Keratinocyte (primary cell): ENCODE results near the gene AGAP1. TPM values are rescaled to one million over a fixed set of nuclear protein-coding genes. Genes with fewer than 3 reads are reported as not detected.

Source experiments
- DNase-seq: peaks from one replicate; pipeline ENCODE4 v3.0.0-alpha.2; 2011; ENCODE audit warnings: low read depth, missing footprints, low spot score
- FAIRE-seq: peaks from 2 replicates; lab custom pipeline; 2011; peaks lifted over from hg19 to GRCh38; lab: Jason Lieb, UNC
- H2AFZ ChIP-seq: 2 replicates; pipeline ENCODE4 v1.6.0; 2012; ENCODE audit warnings: low read length, control low read depth, inconsistent platforms; ENCODE audit not compliant: control insufficient read depth
- H3K27ac ChIP-seq: 2 replicates; pipeline ENCODE4 v1.5.1; 2011; ENCODE audit warnings: low read length; ENCODE audit not compliant: control insufficient read depth, insufficient read depth
- H3K27me3 ChIP-seq: 3 replicates; pipeline ENCODE4 v1.6.0; 2011; ENCODE audit warnings: low read length; ENCODE audit not compliant: control insufficient read depth, insufficient read depth; ENCODE audit errors: extremely low read depth
- H3K36me3 ChIP-seq, 2 experiments: 2 replicates in 1 of 2; 3 replicates in 1 of 2; pipeline ENCODE4 v1.5.1; 2011; ENCODE audit warnings: low read length in 2 of 2, mild to moderate bottlenecking in 1 of 2; ENCODE audit not compliant: control insufficient read depth in 2 of 2, insufficient read depth in 2 of 2; ENCODE audit errors: extremely low read depth in 1 of 2
- H3K4me1 ChIP-seq: 3 replicates; pipeline ENCODE4 v1.5.1; 2011; ENCODE audit warnings: low read length; ENCODE audit not compliant: control insufficient read depth, insufficient read depth; ENCODE audit errors: extremely low read depth
- H3K4me2 ChIP-seq: 3 replicates; pipeline ENCODE4 v1.6.0; 2011; ENCODE audit warnings: low read depth, low read length; ENCODE audit not compliant: control insufficient read depth, insufficient read depth; ENCODE audit errors: extremely low read depth
- H3K4me3 ChIP-seq, 3 experiments: fragments of 200-600 bp in 1 of 3; sonication (generic) in 1 of 3; 2 replicates in 2 of 3; 3 replicates in 1 of 3; pipeline ENCODE4 v1.5.1; 2011 to 2016; ENCODE audit warnings: low read length in 3 of 3, mild to moderate bottlenecking in 3 of 3, control low read depth in 2 of 3, inconsistent platforms in 1 of 3, low read depth in 1 of 3, mixed read lengths in 1 of 3, mixed run types in 1 of 3, moderate library complexity in 1 of 3; ENCODE audit not compliant: control insufficient read depth in 2 of 3, insufficient read depth in 2 of 3; ENCODE audit errors: extremely low read depth in 1 of 3
- H3K79me2 ChIP-seq: 2 replicates; pipeline ENCODE4 v1.6.0; 2012; ENCODE audit warnings: low read length; ENCODE audit not compliant: control insufficient read depth, insufficient read depth
- H3K9ac ChIP-seq: 3 replicates; pipeline ENCODE4 v1.6.0; 2011; ENCODE audit warnings: low read length; ENCODE audit not compliant: control insufficient read depth, insufficient read depth; ENCODE audit errors: extremely low read depth
- H3K9me1 ChIP-seq: 3 replicates; pipeline ENCODE4 v1.6.0; 2011; ENCODE audit warnings: low read length; ENCODE audit not compliant: control insufficient read depth, insufficient read depth; ENCODE audit errors: extremely low read depth
- H3K9me3 ChIP-seq: 2 replicates; pipeline ENCODE4 v1.5.1; 2012; ENCODE audit warnings: low read depth, low read length; ENCODE audit not compliant: control insufficient read depth
- H4K20me1 ChIP-seq: 3 replicates; pipeline ENCODE4 v1.6.0; 2011; ENCODE audit warnings: low read length; ENCODE audit not compliant: control insufficient read depth, insufficient read depth; ENCODE audit errors: extremely low read depth
- CTCF ChIP-seq, 3 experiments: IDR thresholded peaks in 1 of 3; conservative IDR thresholded peaks in 1 of 3; optimal IDR thresholded peaks in 1 of 3; 2 replicates in 2 of 3; 3 replicates in 1 of 3; pipeline versions ENCODE3 to v1.5.1; 2011; ENCODE audit warnings: low read length in 3 of 3, mild to moderate bottlenecking in 3 of 3, moderate library complexity in 2 of 3, control low read depth in 1 of 3, inconsistent platforms in 1 of 3; ENCODE audit not compliant: insufficient read depth in 2 of 3; ENCODE audit errors: extremely low read depth in 1 of 3
- EZH2 ChIP-seq: IDR thresholded peaks from one replicate; pipeline ENCODE4 v1.6.1; 2012; ENCODE audit warnings: inconsistent platforms, mild to moderate bottlenecking, low read length, moderate library complexity
- dilution Hi-C: fragments of 300-500 bp; cut with MboI; formaldehyde crosslinking; loops from one replicate; pipeline ENCODE4 v1.7.0; 2020; ENCODE audit warnings: low sequenced_read_pairs; ENCODE audit not compliant: extremely low pct_ligation_motif_present
- polyA plus RNA-seq, 5 experiments: library from polyadenylated mRNA; depleted of rRNA in 3 of 5; stranded (reverse) in 3 of 5; stranded (forward) in 1 of 5; unstranded in 1 of 5; fragments of >200 nt; gene quantifications; 1 replicate in 1 of 5; 2 replicates in 3 of 5; 3 replicates in 1 of 5; pipeline versions ENCODE4 v1.2.1 to v1.2.3, GENCODE V29; 2011 to 2012; ENCODE audit warnings: missing spikeins in 2 of 5, low read depth in 1 of 5, low replicate concordance in 1 of 5

Gene AGAP1
- polyA plus RNA-seq, 1 donor (not counting 4 experiments of a cell fraction or from before 2014, with no cell fraction given), result 12.6 TPM

- no peak overlapping the region for H2AFZ ChIP-seq
- H3K4me1 ChIP-seq, result no peaks in the 10 kb centered on the region
- no peaks in the 10 kb centered on the region for H3K9me3 ChIP-seq
- H3K4me2 ChIP-seq, result no peak overlapping the region
- no peak for DNase-seq
- no peaks in the 10 kb centered on the region for H4K20me1 ChIP-seq
- H3K9ac ChIP-seq, result no peak overlapping the region
- no peaks in the 10 kb centered on the region for H3K79me2 ChIP-seq
- dilution Hi-C loops, result no loop called here
- no peaks in the 10 kb centered on the region for H3K9me1 ChIP-seq
- FAIRE-seq, result no peak
- H3K27ac ChIP-seq, result no peak overlapping the region
- no peaks in the 10 kb centered on the region for H3K36me3 ChIP-seq
- TF ChIP-seq EZH2, result no peak
- TF ChIP-seq CTCF (optimal IDR thresholded peaks at IDR 0.05 in 1 of 3, IDR thresholded peaks at IDR 0.05 in 1 of 3, conservative IDR thresholded peaks at IDR 0.05 in 1 of 3; ENCODE audit: extremely low read depth in 1 of 3, insufficient read depth in 2 of 3, low read length in 3 of 3), result no peak
- no peaks in the 10 kb centered on the region for H3K27me3 ChIP-seq
- no peak overlapping the region for H3K4me3 ChIP-seq
These were observed 570.2 kb downstream of the AGAP1 start for GRCh38 chr2:236063994-236064393.

GRCh38 chr2:236065314-236066160 is 571.7 kb downstream of the AGAP1 start:
- H4K20me1 ChIP-seq, result no peaks in the 10 kb centered on the region
- no peak overlapping the region for H2AFZ ChIP-seq
- H3K9me1 ChIP-seq, result no peaks in the 10 kb centered on the region
- no peak overlapping the region for H3K27ac ChIP-seq
- no peaks in the 10 kb centered on the region for H3K36me3 ChIP-seq
- dilution Hi-C loops, result no loop called here
- H3K9ac ChIP-seq, result no peak overlapping the region
- H3K4me3 ChIP-seq, result no peak overlapping the region
- no peak overlapping the region for H3K4me2 ChIP-seq
- no peak for DNase-seq
- H3K9me3 ChIP-seq, result no peaks in the 10 kb centered on the region
- no peak for FAIRE-seq
- no peaks in the 10 kb centered on the region for H3K27me3 ChIP-seq
- no peaks in the 10 kb centered on the region for H3K79me2 ChIP-seq
- TF ChIP-seq EZH2 (no peak), CTCF (optimal IDR thresholded peaks at IDR 0.05 in 1 of 3, IDR thresholded peaks at IDR 0.05 in 1 of 3, conservative IDR thresholded peaks at IDR 0.05 in 1 of 3; ENCODE audit: extremely low read depth in 1 of 3, insufficient read depth in 2 of 3, low read length in 3 of 3) (no peak)
- no peaks in the 10 kb centered on the region for H3K4me1 ChIP-seq
